Measurements from ENCODE around the gene SLC1A6.
"Not testable (repeated sequence)": the region's sequence is repeated elsewhere in the genome, so short reads cannot be mapped to it uniquely, and the experiment has no call there.

SLC1A6 gene

DNA sequence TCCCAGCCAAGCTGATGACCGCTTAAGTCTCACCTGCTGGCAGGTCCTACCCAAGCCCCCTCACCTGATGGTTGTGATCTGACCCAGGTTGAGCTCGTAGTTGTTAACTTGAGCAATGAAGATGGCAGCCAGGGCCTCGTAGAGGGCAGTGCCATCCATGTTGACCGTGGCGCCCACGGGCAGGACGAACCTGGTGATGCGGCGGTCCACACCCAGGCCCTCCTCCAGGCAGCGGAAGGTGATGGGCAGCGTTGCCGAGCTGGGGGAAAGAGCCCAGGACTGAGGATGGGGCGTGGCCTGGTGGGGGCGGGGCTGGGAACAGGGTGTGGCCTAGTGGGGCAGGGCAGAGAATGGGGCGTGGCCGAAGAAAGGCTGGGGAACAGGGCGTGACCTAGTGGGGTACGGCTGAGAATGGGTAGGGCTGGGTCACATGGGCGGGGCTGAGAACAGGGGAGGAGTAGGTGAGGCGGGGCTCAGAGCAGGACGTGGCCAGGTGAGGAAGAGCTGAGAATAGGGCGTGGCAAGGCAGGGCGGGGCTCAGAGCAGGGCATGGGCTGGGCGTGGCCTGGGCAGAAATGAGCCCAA lies 25.5 kb downstream of the SLC1A6 start:
- no peak for DNase-seq

DNA sequence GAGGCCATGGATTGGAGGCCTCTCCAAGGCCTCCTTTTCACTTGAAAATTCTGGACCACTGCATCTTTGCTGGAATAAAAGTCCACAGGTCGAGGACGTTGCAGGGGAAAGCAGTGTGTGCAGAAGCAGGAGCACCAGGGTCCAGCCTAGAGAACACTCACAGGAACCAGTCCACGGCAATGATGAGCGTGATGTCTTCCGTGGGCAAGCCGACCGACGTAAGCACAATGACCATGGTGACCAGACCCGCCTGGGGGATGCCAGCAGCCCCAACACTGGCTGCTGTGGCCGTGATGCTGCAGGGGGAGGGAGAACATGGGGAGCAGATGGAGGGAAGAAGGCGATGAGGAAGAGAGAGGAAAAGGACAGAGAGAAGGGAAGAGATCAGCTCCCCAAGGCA lies 26.9 kb downstream of the SLC1A6 start:
- DNase-seq: no peak

DNA sequence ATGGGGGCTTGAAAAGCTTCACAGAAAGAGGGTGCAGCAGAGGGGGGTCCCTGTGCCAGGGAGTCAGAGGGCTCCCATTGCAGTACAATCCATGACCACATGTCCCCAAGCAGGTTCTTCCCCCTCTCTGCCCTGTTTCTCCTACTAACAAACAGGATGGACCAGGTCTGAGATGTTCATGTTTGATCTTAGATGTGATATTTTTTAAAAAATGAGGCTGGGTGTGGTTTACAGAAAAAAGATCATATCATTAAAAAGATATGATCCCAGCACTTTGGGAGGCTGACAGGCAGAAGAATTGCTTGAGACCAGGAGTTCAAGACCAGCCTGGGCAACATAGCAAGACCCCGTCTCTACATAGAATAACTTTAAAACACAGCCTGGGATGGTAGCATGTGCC lies 29.2 kb downstream of the SLC1A6 start:
- DNase-seq: no peak

DNA sequence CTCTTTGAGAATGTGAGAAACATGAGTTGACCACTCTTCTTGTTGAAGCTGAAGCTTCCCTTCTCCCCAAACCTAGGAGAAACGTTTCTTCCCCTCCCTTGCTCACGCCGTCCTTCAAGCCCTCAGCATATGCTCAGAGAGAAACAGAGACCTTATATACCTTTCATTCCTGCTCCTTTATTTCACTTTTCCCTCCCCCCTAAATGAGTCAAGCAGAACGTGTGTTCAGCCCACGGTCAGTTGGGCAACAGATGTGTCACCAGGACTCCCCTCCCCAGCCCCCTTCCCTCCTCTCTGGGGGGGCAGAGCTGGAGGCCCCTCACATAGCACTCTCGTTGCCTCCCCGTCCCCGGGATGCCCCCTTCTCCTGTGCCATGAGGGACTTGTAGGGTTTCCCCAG lies 29.8 kb downstream of the SLC1A6 start:
- no peak for DNase-seq

DNA sequence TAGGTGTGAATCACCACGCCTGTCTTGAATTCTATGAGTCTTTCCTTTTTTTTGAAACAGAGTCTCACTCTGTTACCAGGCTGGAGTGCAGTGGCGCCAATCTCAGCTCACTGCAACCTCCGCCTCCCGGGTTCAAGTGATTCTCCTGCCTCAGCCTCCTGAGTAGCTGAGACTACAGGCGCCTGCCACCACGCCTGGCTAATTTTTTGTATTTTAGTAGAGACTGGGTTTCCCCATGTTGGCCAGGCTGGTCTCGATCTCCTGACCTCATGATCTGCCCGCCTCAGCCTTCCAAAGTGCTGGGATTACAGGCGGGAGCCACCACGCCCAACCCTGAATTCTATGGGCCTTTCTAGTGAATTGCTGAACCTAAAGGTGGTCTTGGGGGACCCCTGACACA lies 30.3 kb downstream of the SLC1A6 start:
- not testable (repeated sequence) for DNase-seq

DNA sequence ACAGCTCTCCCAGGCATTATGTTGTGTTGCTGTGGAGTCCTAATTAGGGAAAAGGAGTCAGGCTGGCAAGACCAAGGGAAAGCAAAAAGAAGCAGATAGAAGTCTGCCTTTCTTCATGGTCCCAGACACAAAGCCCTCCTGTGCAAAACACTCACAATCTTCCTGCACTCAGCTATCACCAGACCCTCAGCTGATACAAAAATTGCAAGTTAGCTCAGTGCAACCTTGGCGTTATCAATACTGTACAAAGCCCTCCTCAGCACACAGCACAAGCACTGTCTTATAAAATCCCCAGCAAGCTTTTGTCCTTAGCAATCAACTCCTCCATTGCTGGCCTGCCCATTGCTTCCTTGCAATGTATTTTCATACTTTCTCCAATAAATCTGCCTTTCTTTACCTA lies 35.2 kb downstream of the SLC1A6 start:
- no peak for DNase-seq

DNA sequence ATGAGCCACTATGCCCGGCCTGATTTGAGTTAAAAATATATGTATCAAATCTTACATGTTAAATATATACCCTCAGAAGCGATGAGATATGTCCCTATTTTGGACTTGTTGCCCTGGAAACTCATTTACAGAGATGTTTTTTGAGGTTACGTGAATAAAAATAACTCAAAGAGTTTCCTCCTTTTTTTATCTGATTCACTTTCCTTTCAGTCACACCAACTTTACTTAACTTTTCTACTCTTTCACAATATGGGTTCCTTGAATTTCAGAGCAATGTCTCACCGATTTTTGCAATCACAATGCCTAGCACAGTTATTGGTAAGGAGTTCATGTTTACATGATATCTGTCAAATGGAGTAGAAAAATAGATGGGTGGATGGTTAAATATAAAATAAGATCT lies 36.1 kb downstream of the SLC1A6 start:
- no peak for DNase-seq

DNA sequence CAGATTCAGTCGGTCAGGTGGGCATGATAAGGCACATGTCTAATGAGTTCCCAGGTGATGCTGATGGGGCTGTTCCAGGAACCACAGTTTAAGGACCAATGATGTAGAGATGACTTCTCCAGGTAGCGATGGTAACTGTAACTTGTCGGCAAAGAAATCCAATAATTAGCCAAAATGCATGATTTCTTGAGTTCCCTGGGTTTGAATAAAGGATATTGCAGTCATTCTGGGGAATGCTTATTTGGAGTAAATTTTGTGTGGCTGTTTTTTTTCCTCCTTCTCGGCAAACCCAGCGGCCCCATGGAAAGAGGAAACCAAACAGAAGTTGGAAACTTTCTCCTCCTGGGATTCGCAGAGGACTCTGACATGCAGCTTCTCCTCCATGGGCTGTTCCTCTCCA lies 38.5 kb downstream of the SLC1A6 start, which contains the start of gene OR7C2:
Gene OR7C2 (plus strand): TSS at position 301 of the 400 bp plus-strand sequence. CDS start 0 bp downstream, at position 301.
- no peak for DNase-seq

DNA sequence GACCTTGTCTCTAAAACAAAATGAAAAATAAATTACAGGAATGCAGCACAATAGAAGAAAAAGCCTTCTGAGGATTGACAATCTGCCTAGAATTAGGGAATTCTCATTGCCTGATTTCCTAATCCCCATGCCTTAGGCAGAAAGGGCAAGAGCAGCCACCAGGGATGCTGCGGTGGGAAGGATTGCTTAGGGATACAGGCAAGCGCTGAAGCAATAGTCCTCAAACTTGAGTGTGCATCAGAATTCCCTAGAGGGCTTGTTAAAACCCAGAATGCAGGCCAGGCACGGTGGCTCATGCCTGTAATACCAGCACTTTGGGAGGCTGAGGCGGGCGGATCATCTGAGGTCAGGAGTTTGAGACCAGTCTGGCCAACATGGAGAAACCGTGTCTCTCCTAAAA lies 39.4 kb downstream of the SLC1A6 start:
- DNase-seq: no peak

DNA sequence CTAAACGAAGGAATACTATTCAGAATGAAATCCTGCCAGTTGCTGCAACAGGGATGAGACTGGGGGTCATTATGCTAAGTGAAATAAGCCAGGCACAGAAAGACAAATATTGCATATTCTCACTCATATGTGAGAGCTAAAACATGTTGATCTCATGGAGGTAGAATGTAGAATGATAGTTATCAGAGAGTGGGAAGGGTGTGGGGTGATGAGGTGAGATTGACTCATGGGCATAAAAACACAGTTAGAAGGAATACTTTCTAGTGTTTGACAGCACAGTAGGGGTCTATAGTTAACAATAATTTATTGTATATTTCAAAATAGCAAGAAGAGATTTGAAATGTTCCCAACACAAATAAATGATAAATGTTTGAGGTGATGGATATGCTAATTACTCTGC lies 46.2 kb downstream of the SLC1A6 start:
- no peak for DNase-seq

DNA sequence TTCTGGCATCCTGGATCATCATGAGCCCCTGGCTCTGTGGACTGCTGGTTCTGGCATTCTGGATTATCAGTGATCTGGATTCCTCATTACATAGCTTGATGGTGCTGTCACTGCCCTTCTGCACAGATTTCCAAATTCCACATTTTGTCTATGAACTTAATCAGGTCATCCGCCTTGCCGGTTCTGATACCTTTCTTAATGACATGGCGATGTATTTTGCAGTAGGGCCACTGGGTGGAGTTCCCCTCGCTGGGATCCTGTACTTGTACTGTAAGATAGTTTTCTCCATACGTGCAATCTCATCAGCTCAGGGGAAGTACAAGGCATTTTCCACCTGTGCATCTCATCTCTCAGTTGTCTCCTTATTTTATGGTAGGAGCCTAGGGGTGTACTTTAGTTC lies 62.8 kb downstream of the SLC1A6 start:
- no peak for DNase-seq

DNA sequence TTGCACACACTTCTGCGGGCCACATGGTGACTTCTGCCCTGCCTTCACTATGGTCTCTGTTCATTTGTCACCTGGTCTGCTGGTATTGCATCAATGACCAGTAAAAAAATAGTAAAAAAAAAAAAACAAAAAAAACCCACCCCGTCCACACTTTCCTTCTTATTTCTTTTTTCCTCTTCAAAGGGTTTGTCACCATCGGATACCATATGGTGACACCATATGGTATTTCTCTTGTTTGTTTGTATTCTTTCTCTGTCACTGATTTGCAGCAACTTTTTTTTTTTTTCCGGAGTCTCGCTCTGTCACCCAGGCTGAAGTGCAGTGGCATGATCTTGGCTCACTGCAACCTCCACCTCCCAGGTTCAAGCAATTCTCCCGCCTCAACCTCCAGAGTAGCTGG lies 64.5 kb downstream of the SLC1A6 start:
- no peak for DNase-seq

DNA sequence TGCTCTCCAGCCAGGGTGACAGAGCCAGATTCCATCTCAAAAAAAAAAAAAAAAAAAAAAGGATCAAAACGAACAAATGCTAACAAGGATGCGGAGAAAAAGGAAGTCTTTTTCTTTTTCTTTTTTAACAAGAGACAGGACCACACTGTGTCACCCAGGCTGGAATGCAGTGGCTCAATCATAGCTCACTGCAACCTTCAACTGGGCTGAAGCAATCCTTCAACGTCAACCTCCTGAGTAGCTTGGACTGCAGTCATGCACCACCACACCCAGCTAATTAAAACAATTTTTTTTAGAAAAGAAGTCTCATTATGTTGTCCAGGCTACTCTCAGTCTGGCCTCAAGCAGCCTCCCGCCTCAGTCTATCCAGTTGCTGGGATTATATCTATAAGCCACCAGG lies 73.0 kb downstream of the SLC1A6 start:
- DNase-seq: no peak

DNA sequence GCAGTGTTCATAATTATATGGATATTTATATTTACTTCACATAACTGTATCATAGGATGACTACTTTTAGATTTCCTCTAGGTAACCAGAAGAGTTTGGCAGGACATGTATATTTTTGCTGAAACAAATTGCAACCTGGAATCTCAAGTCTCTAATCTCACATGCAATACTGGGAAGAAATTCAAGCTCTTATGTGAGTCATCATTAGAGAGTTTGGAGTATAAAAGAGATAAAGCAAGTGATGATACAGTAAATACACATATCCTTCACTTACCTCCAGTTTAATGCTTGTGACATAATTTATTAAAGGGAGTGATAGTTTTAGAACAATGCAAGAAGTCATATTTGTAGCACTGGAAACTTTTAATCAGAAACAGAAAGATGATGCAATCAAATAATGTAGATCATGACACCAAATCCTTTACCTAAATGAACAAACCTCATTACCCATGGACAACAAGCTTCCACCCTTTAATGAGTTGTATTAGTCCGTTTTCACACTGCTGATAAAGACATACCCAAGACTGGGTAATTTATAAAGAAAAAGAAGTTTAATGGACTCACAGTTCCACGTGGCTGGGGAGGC lies 77.9 kb downstream of the SLC1A6 start:
- no peak for DNase-seq

All from SHP77 treated with DMSO at 0.1 percent for 48 hours (cell line).